ENCODE data around the gene DGKI. TPM values are rescaled to one million over a fixed set of nuclear protein-coding genes. Genes with fewer than 3 reads are reported as not detected.

Gene DGKI
- total RNA-seq, 1 experiment from 2014 or later, result 0.15 TPM

- Histone ChIP-seq H3K4me2 (ENCODE audit: low read length) (no peak overlapping the region), H3K9me2 (ENCODE audit: insufficient read depth) (no peaks in the 10 kb centered on the region), H3K4me1 (ENCODE audit: control insufficient read depth in 1 of 2, insufficient read depth in 2 of 2, low read length in 2 of 2) (no peaks in the 10 kb centered on the region), H4K20me1 (ENCODE audit: insufficient read depth) (no peaks in the 10 kb centered on the region), H3K27ac (ENCODE audit: low read depth, low read length) (no peak overlapping the region), H3K9me3 (ENCODE audit: control insufficient read depth in 1 of 2, insufficient read depth in 1 of 2, low read depth in 1 of 2, low read length in 2 of 2) (no peaks in the 10 kb centered on the region), H3K36me3 (ENCODE audit: control insufficient read depth in 1 of 2, insufficient read depth in 2 of 2, low read length in 2 of 2) (no peaks in the 10 kb centered on the region), H3K79me2 (ENCODE audit: insufficient read depth, low read length) (no peaks in the 10 kb centered on the region), H2AFZ (ENCODE audit: low read depth, low read length, poor library complexity, severe bottlenecking) (no peak overlapping the region), H3K27me3 (ENCODE audit: insufficient read depth, low read length) (peaks cover 20% of the 10 kb centered on the region; the same call in 1 of the 2 replicates), H3K4me3 (replicated peaks in 1 of 2; ENCODE audit: low read depth in 1 of 2, low read length in 2 of 2) (no peak overlapping the region), H3K9ac (ENCODE audit: low read length) (no peak overlapping the region)
- DNase-seq (ENCODE audit: low read depth, low spot score) (no peak), ATAC-seq (no peak)
- POLR2A ChIA-PET, result no interaction called here
- TF ChIP-seq FOSL1 (IDR thresholded peaks at IDR 0.05; ENCODE audit: low read depth) (no peak), RAD21 (IDR thresholded peaks at IDR 0.05; ENCODE audit: low read depth) (no peak), EGR1 (IDR thresholded peaks at IDR 0.05; ENCODE audit: low read depth) (no peak), CEBPB (IDR thresholded peaks at IDR 0.05; ENCODE audit: low read depth) (no peak), ELF1 (IDR thresholded peaks at IDR 0.05; ENCODE audit: borderline replicate concordance, low read depth) (no peak), SRF (IDR thresholded peaks at IDR 0.05; ENCODE audit: low read depth) (no peak), ATF3 (IDR thresholded peaks at IDR 0.05) (no peak), ZFX (IDR thresholded peaks at IDR 0.05) (no peak), EZH2 (IDR thresholded peaks at IDR 0.05) (no peak), EZH2phosphoT487 (IDR thresholded peaks at IDR 0.05; ENCODE audit: borderline replicate concordance) (no peak)
- TF ChIP-seq, protein P1, sequence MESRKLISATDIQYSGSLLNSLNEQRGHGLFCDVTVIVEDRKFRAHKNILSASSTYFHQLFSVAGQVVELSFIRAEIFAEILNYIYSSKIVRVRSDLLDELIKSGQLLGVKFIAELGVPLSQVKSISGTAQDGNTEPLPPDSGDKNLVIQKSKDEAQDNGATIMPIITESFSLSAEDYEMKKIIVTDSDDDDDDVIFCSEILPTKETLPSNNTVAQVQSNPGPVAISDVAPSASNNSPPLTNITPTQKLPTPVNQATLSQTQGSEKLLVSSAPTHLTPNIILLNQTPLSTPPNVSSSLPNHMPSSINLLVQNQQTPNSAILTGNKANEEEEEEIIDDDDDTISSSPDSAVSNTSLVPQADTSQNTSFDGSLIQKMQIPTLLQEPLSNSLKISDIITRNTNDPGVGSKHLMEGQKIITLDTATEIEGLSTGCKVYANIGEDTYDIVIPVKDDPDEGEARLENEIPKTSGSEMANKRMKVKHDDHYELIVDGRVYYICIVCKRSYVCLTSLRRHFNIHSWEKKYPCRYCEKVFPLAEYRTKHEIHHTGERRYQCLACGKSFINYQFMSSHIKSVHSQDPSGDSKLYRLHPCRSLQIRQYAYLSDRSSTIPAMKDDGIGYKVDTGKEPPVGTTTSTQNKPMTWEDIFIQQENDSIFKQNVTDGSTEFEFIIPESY (IDR thresholded peaks at IDR 0.05; ENCODE audit: extremely low read depth, insufficient replicate concordance, low read length), result no peak
- TF ChIP-seq, protein P2, sequence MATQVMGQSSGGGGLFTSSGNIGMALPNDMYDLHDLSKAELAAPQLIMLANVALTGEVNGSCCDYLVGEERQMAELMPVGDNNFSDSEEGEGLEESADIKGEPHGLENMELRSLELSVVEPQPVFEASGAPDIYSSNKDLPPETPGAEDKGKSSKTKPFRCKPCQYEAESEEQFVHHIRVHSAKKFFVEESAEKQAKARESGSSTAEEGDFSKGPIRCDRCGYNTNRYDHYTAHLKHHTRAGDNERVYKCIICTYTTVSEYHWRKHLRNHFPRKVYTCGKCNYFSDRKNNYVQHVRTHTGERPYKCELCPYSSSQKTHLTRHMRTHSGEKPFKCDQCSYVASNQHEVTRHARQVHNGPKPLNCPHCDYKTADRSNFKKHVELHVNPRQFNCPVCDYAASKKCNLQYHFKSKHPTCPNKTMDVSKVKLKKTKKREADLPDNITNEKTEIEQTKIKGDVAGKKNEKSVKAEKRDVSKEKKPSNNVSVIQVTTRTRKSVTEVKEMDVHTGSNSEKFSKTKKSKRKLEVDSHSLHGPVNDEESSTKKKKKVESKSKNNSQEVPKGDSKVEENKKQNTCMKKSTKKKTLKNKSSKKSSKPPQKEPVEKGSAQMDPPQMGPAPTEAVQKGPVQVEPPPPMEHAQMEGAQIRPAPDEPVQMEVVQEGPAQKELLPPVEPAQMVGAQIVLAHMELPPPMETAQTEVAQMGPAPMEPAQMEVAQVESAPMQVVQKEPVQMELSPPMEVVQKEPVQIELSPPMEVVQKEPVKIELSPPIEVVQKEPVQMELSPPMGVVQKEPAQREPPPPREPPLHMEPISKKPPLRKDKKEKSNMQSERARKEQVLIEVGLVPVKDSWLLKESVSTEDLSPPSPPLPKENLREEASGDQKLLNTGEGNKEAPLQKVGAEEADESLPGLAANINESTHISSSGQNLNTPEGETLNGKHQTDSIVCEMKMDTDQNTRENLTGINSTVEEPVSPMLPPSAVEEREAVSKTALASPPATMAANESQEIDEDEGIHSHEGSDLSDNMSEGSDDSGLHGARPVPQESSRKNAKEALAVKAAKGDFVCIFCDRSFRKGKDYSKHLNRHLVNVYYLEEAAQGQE (IDR thresholded peaks at IDR 0.05; ENCODE audit: low read depth), result no peak
- no TSS peak for BruUV-seq (replicated peaks)
- CTCF ChIA-PET, result no interaction called here
- RAD21 ChIA-PET (ENCODE audit: low non-redundant PET in 1 of 2, low total read pairs in 2 of 2, uncharacterized antibody in 2 of 2, unreplicated experiment in 2 of 2), result no interaction called here
- intact Hi-C loops (cut with micrococcal nuclease), result no loop called here
Measured at GRCh38 chr7:137787301-137787976, 59.3 kb downstream of the DGKI start.

Data from HCT116 (cell line).